Effector CD4-positive, alpha-beta T cell (primary cell): Measurements from ENCODE around the gene IL36RN.

Source experiments
- DNase-seq: peaks from one replicate; pipeline ENCODE4 v3.0.0-alpha.2; 2020

Gene IL36RN

GRCh38 chr2:113104054-113104611 lies 45.1 kb downstream of the IL36RN start:
- DNase-seq: no peak

- DNase-seq: no peak
These were observed 46.2 kb downstream of the IL36RN start for GRCh38 chr2:113105047-113105785.

DNA sequence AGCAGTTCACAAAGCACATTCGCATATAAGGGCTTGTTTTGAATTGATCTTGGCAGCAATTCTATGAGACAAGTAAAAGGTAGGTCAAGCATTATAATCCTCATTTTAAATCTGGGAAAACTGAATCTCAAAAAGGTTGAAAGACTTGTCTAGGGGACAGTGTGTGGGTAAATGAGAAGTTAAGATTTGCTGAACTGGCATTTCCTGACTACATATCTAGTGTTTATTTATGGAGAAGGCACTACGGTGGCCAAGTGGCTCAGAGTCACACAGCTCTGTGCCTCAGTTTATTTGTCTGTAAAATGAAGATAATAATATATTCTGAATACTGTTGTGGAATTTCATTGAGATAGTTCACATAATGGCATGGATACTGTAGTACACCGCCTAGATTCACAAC lies 52.1 kb downstream of the IL36RN start:
- no peak for DNase-seq

GRCh38 chr2:113111823-113112287 lies 52.9 kb downstream of the IL36RN start:
- no peak for DNase-seq

DNA sequence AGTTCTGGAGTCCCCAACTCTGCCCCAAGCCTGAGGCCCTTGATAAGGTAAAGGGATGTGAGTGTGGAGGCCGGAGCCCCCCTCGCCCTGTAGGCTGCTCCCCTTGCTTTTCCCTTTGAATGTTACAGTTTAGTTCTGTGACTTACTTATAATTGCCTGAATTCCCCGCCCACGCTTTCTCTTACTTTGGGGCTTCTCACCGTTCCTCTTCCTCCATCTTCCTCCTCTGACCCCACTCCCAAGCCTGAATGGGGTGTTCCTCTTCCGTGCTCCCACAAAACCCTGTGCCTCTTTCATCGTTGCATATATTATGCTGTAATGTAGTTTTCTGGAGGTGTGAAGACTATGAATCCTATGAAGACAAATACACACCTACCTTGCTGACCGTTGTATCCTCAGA lies 53.4 kb downstream of the IL36RN start:
- no peak for DNase-seq

- no peak for DNase-seq
These were observed 53.9 kb downstream of the IL36RN start for GRCh38 chr2:113112871-113113270.

DNA sequence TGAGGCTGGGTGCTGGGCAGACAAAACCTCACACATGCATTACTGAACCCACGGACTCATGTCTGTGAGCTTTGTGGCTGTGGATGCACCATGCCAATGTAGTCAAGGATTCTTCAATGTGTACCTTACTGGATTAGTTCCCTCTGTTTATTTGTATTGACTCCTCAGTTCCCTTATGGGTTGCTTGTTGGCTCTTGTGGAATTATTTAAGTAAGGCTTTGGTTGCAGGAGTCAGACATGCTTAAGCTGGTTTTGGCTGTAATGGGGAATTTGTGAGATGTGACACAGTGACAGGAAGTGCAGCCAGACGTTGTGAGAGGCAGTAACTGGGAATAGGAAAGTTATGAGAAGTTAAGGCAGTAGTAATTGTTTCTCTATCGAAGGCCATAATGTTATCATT lies 54.8 kb downstream of the IL36RN start:
- no peak for DNase-seq
